HEK293 (cell line): Measurements from ENCODE around the gene KY.

ENCODE experiments used
- CTCF ChIA-PET: fragments of 350-600 bp; formaldehyde crosslinking; extraction: SDS; loops from one replicate; lab custom pipeline; 2021; ENCODE audit warnings: antibody characterized with exemption; lab: Yijun Ruan, JAX
- POLR2A ChIA-PET: fragments of 300-600 bp; formaldehyde crosslinking; extraction: SDS; loops from one replicate; lab custom pipeline; 2020; ENCODE audit warnings: antibody characterized with exemption, inconsistent platforms; lab: Yijun Ruan, JAX
- H3K27ac ChIP-seq: fragments of 200-500 bp; sonication (Bioruptor generic); 2 replicates; pipeline ENCODE4 v1.5.1; 2014; ENCODE audit warnings: low read depth, low read length, control low read depth, inconsistent platforms; ENCODE audit errors: extremely low read depth
- H3K36me3 ChIP-seq, 2 experiments: fragments of 200-500 bp in 1 of 2; sonication (Bioruptor generic) in 1 of 2; 1 replicate in 1 of 2; 2 replicates in 1 of 2; pipeline ENCODE4 v1.5.1; 2014 to 2017; ENCODE audit warnings: inconsistent platforms in 2 of 2, low read length in 2 of 2; ENCODE audit not compliant: control insufficient read depth in 2 of 2, insufficient read depth in 1 of 2
- H3K4me1 ChIP-seq: fragments of 200-500 bp; sonication (Bioruptor generic); 2 replicates; pipeline ENCODE4 v1.5.1; 2014; ENCODE audit warnings: mild to moderate bottlenecking, low read length, inconsistent platforms; ENCODE audit not compliant: control insufficient read depth, insufficient read depth
- H3K4me3 ChIP-seq: 2 replicates; pipeline ENCODE4 v1.5.1; 2011; ENCODE audit warnings: low read depth, mild to moderate bottlenecking, control low read depth, low read length, moderate library complexity
- H3K9me3 ChIP-seq: fragments of 200-500 bp; sonication (Bioruptor generic); 2 replicates; pipeline ENCODE4 v1.5.1; 2014; ENCODE audit warnings: low read depth, low read length, inconsistent platforms; ENCODE audit not compliant: control insufficient read depth, insufficient read depth
- FEZF1 ChIP-seq: fragments of 450-650 bp; formaldehyde crosslinking; IDR thresholded peaks from 2 replicates; pipeline ENCODE4 v1.5.1; 2016; ENCODE audit warnings: missing biosample characterization, missing genetic modification characterization
- GLIS1 ChIP-seq: fragments of 450-650 bp; formaldehyde crosslinking; IDR thresholded peaks from 2 replicates; pipeline ENCODE4 v1.5.1; 2016; ENCODE audit warnings: missing biosample characterization, missing genetic modification characterization
- HOXC10 ChIP-seq: sonication (generic); formaldehyde crosslinking; IDR thresholded peaks from 2 replicates; pipeline ENCODE4 v1.8.1; 2023; ENCODE audit warnings: mild to moderate bottlenecking, missing genetic modification reagents
- KLF1 ChIP-seq: fragments of 450-650 bp; formaldehyde crosslinking; IDR thresholded peaks from 2 replicates; pipeline ENCODE4 v1.5.1; 2016; ENCODE audit warnings: missing biosample characterization, missing genetic modification characterization
- KLF8 ChIP-seq: fragments of 450-650 bp; formaldehyde crosslinking; IDR thresholded peaks from 2 replicates; pipeline ENCODE4 v1.5.1; 2016; ENCODE audit warnings: missing biosample characterization, missing genetic modification characterization
- KLF9 ChIP-seq: fragments of 450-650 bp; formaldehyde crosslinking; IDR thresholded peaks from 2 replicates; pipeline ENCODE4 v1.5.1; 2016; ENCODE audit warnings: missing biosample characterization, missing genetic modification characterization, low read depth
- PRDM1 ChIP-seq: fragments of 450-650 bp; formaldehyde crosslinking; IDR thresholded peaks from 2 replicates; pipeline ENCODE4; 2016; ENCODE audit warnings: missing biosample characterization, missing genetic modification characterization
- RBAK ChIP-seq: fragments of 450-650 bp; formaldehyde crosslinking; IDR thresholded peaks from 2 replicates; pipeline ENCODE4 v1.5.1; 2016; ENCODE audit warnings: missing biosample characterization, missing genetic modification characterization
- SALL2 ChIP-seq: fragments of 450-650 bp; formaldehyde crosslinking; IDR thresholded peaks from 2 replicates; pipeline ENCODE4 v1.5.0; 2017; ENCODE audit warnings: missing biosample characterization, mild to moderate bottlenecking, missing genetic modification characterization, borderline replicate concordance
- SP3 ChIP-seq: fragments of 450-650 bp; formaldehyde crosslinking; IDR thresholded peaks from 2 replicates; pipeline ENCODE4 v1.5.1; 2016; ENCODE audit warnings: missing biosample characterization, missing genetic modification characterization
- ZBTB21 ChIP-seq: fragments of 450-650 bp; formaldehyde crosslinking; IDR thresholded peaks from 2 replicates; pipeline ENCODE4 v1.5.1; 2017; ENCODE audit warnings: missing biosample characterization, missing genetic modification characterization
- ZBTB8A ChIP-seq: fragments of 450-650 bp; formaldehyde crosslinking; IDR thresholded peaks from 2 replicates; pipeline ENCODE4 v1.5.1; 2016; ENCODE audit warnings: missing biosample characterization, missing genetic modification characterization
- ZFP3 ChIP-seq: fragments of 450-650 bp; formaldehyde crosslinking; IDR thresholded peaks from 2 replicates; pipeline ENCODE4 v1.5.1; 2016; ENCODE audit warnings: low read depth, missing biosample characterization, missing genetic modification characterization
- ZNF174 ChIP-seq: fragments of 450-650 bp; formaldehyde crosslinking; IDR thresholded peaks from 2 replicates; pipeline ENCODE4 v1.5.0; 2017; ENCODE audit warnings: missing biosample characterization, mild to moderate bottlenecking, missing genetic modification characterization
- ZNF184 ChIP-seq: fragments of 450-650 bp; IDR thresholded peaks from 2 replicates; pipeline ENCODE4 v1.5.1; 2018; ENCODE audit warnings: missing biosample characterization, mild to moderate bottlenecking, missing genetic modification characterization
- ZNF19 ChIP-seq: fragments of 450-650 bp; formaldehyde crosslinking; IDR thresholded peaks from 2 replicates; pipeline ENCODE4; 2016; ENCODE audit warnings: missing biosample characterization, missing genetic modification characterization, low read depth
- ZNF211 ChIP-seq: fragments of 450-650 bp; formaldehyde crosslinking; IDR thresholded peaks from 2 replicates; pipeline ENCODE4 v1.5.1; 2016; ENCODE audit warnings: low read depth, missing biosample characterization, missing genetic modification characterization
- ZNF239 ChIP-seq: fragments of 450-650 bp; formaldehyde crosslinking; IDR thresholded peaks from 2 replicates; pipeline ENCODE4 v1.5.1; 2016; ENCODE audit warnings: missing biosample characterization, missing genetic modification characterization
- ZNF324 ChIP-seq: fragments of 450-650 bp; formaldehyde crosslinking; IDR thresholded peaks from 2 replicates; pipeline ENCODE4 v1.5.1; 2016; ENCODE audit warnings: missing biosample characterization, missing genetic modification characterization
- ZNF341 ChIP-seq: fragments of 450-650 bp; formaldehyde crosslinking; IDR thresholded peaks from 2 replicates; pipeline ENCODE4; 2016; ENCODE audit warnings: low read depth, missing biosample characterization, missing genetic modification characterization
- ZNF354C ChIP-seq: fragments of 450-650 bp; formaldehyde crosslinking; IDR thresholded peaks from 2 replicates; pipeline ENCODE4 v1.5.1; 2016; ENCODE audit warnings: missing biosample characterization, missing genetic modification characterization, low read depth, borderline replicate concordance
- ZNF501 ChIP-seq: fragments of 450-650 bp; formaldehyde crosslinking; IDR thresholded peaks from 2 replicates; pipeline ENCODE4 v1.5.1; 2016; ENCODE audit warnings: missing biosample characterization, missing genetic modification characterization
- ZNF530 ChIP-seq: fragments of 450-650 bp; formaldehyde crosslinking; IDR thresholded peaks from 2 replicates; pipeline ENCODE4 v1.5.1; 2016; ENCODE audit warnings: low read depth, missing biosample characterization, missing genetic modification characterization
- ZNF555 ChIP-seq: fragments of 450-650 bp; formaldehyde crosslinking; conservative IDR thresholded peaks from 2 replicates; pipeline ENCODE4 v1.5.1; 2017; ENCODE audit warnings: missing biosample characterization, mild to moderate bottlenecking, missing genetic modification characterization, inconsistent platforms
- ZNF596 ChIP-seq: fragments of 450-650 bp; IDR thresholded peaks from 2 replicates; pipeline ENCODE4 v1.5.0; 2018; ENCODE audit warnings: missing biosample characterization, mild to moderate bottlenecking, missing genetic modification characterization, moderate library complexity
- ZNF621 ChIP-seq: fragments of 450-650 bp; formaldehyde crosslinking; IDR thresholded peaks from 2 replicates; pipeline ENCODE4 v1.5.1; 2017; ENCODE audit warnings: missing biosample characterization, missing genetic modification characterization
- ZNF658 ChIP-seq: fragments of 450-650 bp; formaldehyde crosslinking; IDR thresholded peaks from 2 replicates; pipeline ENCODE4; 2016; ENCODE audit warnings: missing biosample characterization, missing genetic modification characterization
- ZNF660 ChIP-seq: fragments of 450-650 bp; IDR thresholded peaks from 2 replicates; pipeline ENCODE4 v1.5.1; 2018; ENCODE audit warnings: missing biosample characterization, mild to moderate bottlenecking, missing genetic modification characterization
- ZNF670 ChIP-seq: fragments of 450-650 bp; formaldehyde crosslinking; IDR thresholded peaks from 2 replicates; pipeline ENCODE4 v1.5.1; 2016; ENCODE audit warnings: missing biosample characterization, missing genetic modification characterization, low read depth
- ZNF776 ChIP-seq: fragments of 450-650 bp; formaldehyde crosslinking; IDR thresholded peaks from 2 replicates; pipeline ENCODE4 v1.5.0; 2017; ENCODE audit warnings: missing biosample characterization, missing genetic modification characterization, borderline replicate concordance
- ZSCAN30 ChIP-seq: fragments of 450-650 bp; IDR thresholded peaks from 2 replicates; pipeline ENCODE4 v1.5.1; 2018; ENCODE audit warnings: missing biosample characterization, mild to moderate bottlenecking, missing genetic modification characterization, moderate library complexity
- TF ChIP-seq, protein P1 (sequence below): fragments of 450-650 bp; formaldehyde crosslinking; IDR thresholded peaks from 2 replicates; pipeline ENCODE4 v1.5.1; 2016; ENCODE audit warnings: missing biosample characterization, missing genetic modification characterization
- TF ChIP-seq, protein P2 (sequence below): fragments of 450-650 bp; formaldehyde crosslinking; optimal IDR thresholded peaks from 2 replicates; pipeline ENCODE3; 2016; ENCODE audit warnings: missing biosample characterization, mild to moderate bottlenecking, missing genetic modification characterization

The KY gene

DNA sequence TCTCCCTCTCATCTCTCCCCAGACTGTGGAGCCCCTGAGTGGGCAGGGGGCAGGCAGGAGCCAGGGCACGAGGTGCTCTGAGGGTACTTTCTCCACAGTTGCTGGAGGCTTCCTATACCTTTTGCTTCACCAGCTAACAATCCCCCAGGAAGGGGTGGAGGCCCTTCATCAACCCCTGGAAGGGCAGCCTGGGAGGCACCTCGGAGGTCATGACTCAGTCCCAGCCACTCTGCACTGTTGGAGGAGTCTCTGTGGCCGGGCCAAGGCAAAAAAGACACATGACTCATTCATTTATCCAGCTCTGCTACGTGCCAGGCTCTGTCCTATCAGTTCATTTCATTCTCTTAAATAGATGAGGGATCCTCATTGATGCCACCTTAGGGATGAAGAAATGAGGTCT lies 15.6 kb upstream of the KY start:
- H3K36me3 ChIP-seq: no peaks in the 10 kb centered on the region
- POLR2A ChIA-PET: no interaction called here
- no peaks in the 10 kb centered on the region for H3K4me1 ChIP-seq
- TF ChIP-seq SP3 (tag by site-specific recombination): no peak
- TF ChIP-seq ZNF239 (tag by site-specific recombination): no peak
- no peak for TF ChIP-seq ZBTB21 (tag by site-specific recombination)
- TF ChIP-seq ZNF501 (tag by site-specific recombination): no peak
- TF ChIP-seq GLIS1: peak; percentile 30; the same call in 1 of the 2 replicates
- TF ChIP-seq, all 188 proteins: peak for 1
- H3K9me3 ChIP-seq: no peaks in the 10 kb centered on the region
- H3K27ac ChIP-seq: no peak overlapping the region
- no peak overlapping the region for H3K4me3 ChIP-seq
- CTCF ChIA-PET: interaction anchor here (0.9 kb wide), 1 partner anchor 16 kb away, joined by 4 read pairs; the partner anchor contains the start of gene KY

DNA sequence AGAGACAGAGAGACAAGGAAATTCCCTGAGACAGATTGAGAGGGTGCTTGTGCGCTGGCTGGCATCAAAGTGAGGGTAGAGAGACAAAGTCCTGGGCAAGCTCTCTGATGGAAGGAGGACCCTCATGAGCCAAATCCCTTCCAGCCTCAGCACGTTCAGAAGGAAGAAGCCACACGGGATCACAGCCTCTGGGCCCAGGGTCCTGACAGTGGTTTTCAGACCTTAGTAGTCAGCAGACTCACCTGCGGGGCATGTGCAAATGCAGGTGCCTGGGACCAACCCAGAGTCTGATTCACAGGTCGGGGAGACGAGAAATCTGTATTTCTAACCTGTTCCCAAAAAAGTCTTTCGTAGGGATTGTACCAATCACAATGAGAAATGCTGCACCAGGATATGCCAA lies 15.2 kb upstream of the KY start:
- ChIA-PET CTCF (no interaction called here), POLR2A (no interaction called here)
- TF ChIP-seq, protein P1, sequence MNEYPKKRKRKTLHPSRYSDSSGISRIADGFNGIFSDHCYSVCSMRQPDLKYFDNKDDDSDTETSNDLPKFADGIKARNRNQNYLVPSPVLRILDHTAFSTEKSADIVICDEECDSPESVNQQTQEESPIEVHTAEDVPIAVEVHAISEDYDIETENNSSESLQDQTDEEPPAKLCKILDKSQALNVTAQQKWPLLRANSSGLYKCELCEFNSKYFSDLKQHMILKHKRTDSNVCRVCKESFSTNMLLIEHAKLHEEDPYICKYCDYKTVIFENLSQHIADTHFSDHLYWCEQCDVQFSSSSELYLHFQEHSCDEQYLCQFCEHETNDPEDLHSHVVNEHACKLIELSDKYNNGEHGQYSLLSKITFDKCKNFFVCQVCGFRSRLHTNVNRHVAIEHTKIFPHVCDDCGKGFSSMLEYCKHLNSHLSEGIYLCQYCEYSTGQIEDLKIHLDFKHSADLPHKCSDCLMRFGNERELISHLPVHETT (tag by site-specific recombination): no peak
- no peak for TF ChIP-seq ZNF19 (tag by site-specific recombination)
- no peak for TF ChIP-seq ZNF670 (tag by site-specific recombination)
- TF ChIP-seq FEZF1 (tag by site-specific recombination): no peak
- TF ChIP-seq ZNF354C: no peak
- no peak for TF ChIP-seq RBAK (tag by site-specific recombination)
- TF ChIP-seq ZNF621: no peak
- no peak for TF ChIP-seq HOXC10 (CRISPR knock-in tag)
- no peak for TF ChIP-seq ZSCAN30 (tag by site-specific recombination)
- TF ChIP-seq KLF1: no peak
- TF ChIP-seq PRDM1 (tag by site-specific recombination): no peak
- TF ChIP-seq ZFP3 (tag by site-specific recombination): no peak
- TF ChIP-seq ZNF324 (tag by site-specific recombination): no peak
- no peak for TF ChIP-seq ZNF658 (tag by site-specific recombination)
- Histone ChIP-seq H3K9me3 (no peaks in the 10 kb centered on the region), H3K27ac (no peak overlapping the region), H3K4me3 (no peak overlapping the region), H3K4me1 (no peaks in the 10 kb centered on the region), H3K36me3 (no peaks in the 10 kb centered on the region)

GRCh38 chr3:134665243-134665642 lies 14.4 kb upstream of the KY start:
- Histone ChIP-seq H3K9me3 (no peaks in the 10 kb centered on the region), H3K4me1 (no peaks in the 10 kb centered on the region), H3K4me3 (no peak overlapping the region), H3K36me3 (no peaks in the 10 kb centered on the region), H3K27ac (no peak overlapping the region)
- POLR2A ChIA-PET: no interaction called here
- CTCF ChIA-PET: interaction anchor here (0.5 to 0.6 kb wide), 2 partner anchors 158 to 1211 kb away, joined by 3 to 4 read pairs; no protein-coding TSS in a partner anchor
- TF ChIP-seq ZNF184 (tag by site-specific recombination): no peak
- no peak for TF ChIP-seq ZNF341 (tag by site-specific recombination)
- no peak for TF ChIP-seq ZNF776
- TF ChIP-seq, protein P1 (tag by site-specific recombination): no peak
- no peak for TF ChIP-seq ZBTB8A (tag by site-specific recombination)
- no peak for TF ChIP-seq ZNF555 (tag by site-specific recombination)
- TF ChIP-seq, protein P2, sequence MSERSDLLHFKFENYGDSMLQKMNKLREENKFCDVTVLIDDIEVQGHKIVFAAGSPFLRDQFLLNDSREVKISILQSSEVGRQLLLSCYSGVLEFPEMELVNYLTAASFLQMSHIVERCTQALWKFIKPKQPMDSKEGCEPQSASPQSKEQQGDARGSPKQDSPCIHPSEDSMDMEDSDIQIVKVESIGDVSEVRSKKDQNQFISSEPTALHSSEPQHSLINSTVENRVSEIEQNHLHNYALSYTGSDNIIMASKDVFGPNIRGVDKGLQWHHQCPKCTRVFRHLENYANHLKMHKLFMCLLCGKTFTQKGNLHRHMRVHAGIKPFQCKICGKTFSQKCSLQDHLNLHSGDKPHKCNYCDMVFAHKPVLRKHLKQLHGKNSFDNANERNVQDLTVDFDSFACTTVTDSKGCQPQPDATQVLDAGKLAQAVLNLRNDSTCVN: no peak
- TF ChIP-seq ZNF596 (tag by site-specific recombination): no peak
- no peak for TF ChIP-seq SALL2
- TF ChIP-seq ZNF211: no peak
- no peak for TF ChIP-seq ZNF660
- no peak for TF ChIP-seq ZNF174
- no peak for TF ChIP-seq KLF9
- TF ChIP-seq KLF8 (tag by site-specific recombination): no peak
- no peak for TF ChIP-seq ZNF530 (tag by site-specific recombination)
